IMR-90 (cell line): Measurements from ENCODE around the gene TMEM63B.

Source experiments
- CEBPB ChIP-seq: IDR thresholded peaks from 2 replicates; pipeline ENCODE4 v1.6.1; 2012; ENCODE audit warnings: low read depth, low read length, improper control_type of control experiment
- FOS ChIP-seq: fragments of 150-350 bp; IDR thresholded peaks from 2 replicates; pipeline ENCODE4 v1.6.1; 2016; ENCODE audit warnings: low read depth, low read length
- MAFK ChIP-seq: IDR thresholded peaks from 2 replicates; pipeline ENCODE4 v1.6.1; 2012; ENCODE audit warnings: low read depth, low read length, improper control_type of control experiment
- POLR2A ChIP-seq: IDR thresholded peaks from 2 replicates; pipeline ENCODE4 v1.6.1; 2012; ENCODE audit warnings: mild to moderate bottlenecking, low read depth, low read length
- RFX5 ChIP-seq: IDR thresholded peaks from 2 replicates; pipeline ENCODE4 v1.8.0; 2012; ENCODE audit warnings: low read depth, mild to moderate bottlenecking, low read length, moderate library complexity
- TF ChIP-seq, protein P1 (sequence below): conservative IDR thresholded peaks from 2 replicates; pipeline ENCODE4 v1.5.1; 2012; ENCODE audit warnings: mild to moderate bottlenecking, low read depth, low read length, improper control_type of control experiment

DNA sequence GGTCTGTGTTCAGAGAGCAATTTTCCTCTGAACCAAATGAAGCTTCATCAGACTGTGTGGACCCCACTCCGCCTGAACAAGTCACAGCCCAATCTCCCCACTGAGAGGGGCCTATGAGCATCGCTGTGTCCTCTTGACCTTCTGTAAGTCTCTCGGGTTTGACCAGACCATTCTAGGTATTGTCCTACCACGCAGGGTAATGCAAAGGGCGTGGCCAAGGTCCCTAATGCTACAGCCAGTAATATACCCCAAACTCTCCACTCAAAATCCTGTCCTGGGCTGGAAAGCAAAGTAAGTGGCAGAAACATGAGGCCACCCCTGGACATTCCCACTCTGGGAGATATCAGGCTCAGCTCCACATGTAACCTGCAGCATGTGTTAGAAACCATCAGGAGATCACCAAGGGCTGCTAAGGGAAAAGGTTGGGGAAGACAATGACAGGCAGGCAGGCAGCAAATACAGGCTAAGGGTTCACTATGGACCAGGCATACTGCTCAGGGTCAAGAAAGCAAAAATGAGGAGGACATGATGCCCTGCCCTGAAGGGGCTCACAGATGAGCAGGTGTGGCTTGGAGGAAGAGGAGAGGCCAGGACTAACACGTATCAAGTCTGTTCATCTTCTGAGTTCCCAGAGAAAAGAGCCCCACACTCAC lies 33.5 kb upstream of the TMEM63B start:
- TF ChIP-seq, protein P1, sequence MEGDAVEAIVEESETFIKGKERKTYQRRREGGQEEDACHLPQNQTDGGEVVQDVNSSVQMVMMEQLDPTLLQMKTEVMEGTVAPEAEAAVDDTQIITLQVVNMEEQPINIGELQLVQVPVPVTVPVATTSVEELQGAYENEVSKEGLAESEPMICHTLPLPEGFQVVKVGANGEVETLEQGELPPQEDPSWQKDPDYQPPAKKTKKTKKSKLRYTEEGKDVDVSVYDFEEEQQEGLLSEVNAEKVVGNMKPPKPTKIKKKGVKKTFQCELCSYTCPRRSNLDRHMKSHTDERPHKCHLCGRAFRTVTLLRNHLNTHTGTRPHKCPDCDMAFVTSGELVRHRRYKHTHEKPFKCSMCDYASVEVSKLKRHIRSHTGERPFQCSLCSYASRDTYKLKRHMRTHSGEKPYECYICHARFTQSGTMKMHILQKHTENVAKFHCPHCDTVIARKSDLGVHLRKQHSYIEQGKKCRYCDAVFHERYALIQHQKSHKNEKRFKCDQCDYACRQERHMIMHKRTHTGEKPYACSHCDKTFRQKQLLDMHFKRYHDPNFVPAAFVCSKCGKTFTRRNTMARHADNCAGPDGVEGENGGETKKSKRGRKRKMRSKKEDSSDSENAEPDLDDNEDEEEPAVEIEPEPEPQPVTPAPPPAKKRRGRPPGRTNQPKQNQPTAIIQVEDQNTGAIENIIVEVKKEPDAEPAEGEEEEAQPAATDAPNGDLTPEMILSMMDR = no peak
- TF ChIP-seq CEBPB = no peak
- no peak for TF ChIP-seq MAFK
- TF ChIP-seq FOS = no peak
- TF ChIP-seq POLR2A = no peak
- TF ChIP-seq RFX5 = no peak
